ES-I3 (cell line): ENCODE data around the gene SLC2A6.

Experiments
- H3K36me3 ChIP-seq: 2 replicates; pipeline ENCODE4 v1.6.1; 2013; ENCODE audit warnings: mild to moderate bottlenecking, low read length, control low read depth, moderate library complexity; ENCODE audit not compliant: insufficient read depth
- H3K4me1 ChIP-seq: 2 replicates; pipeline ENCODE4 v1.6.1; 2013; ENCODE audit warnings: mild to moderate bottlenecking, control low read depth, low read length; ENCODE audit not compliant: insufficient read depth
- H3K9ac ChIP-seq: 2 replicates; pipeline ENCODE4 v1.6.1; 2013; ENCODE audit warnings: low read depth, mild to moderate bottlenecking, low read length, moderate library complexity
- H3K9me3 ChIP-seq: 2 replicates; pipeline ENCODE4 v1.6.1; 2013; ENCODE audit warnings: mild to moderate bottlenecking, low read length, moderate library complexity; ENCODE audit not compliant: control insufficient read depth, insufficient read depth

SLC2A6 gene

DNA sequence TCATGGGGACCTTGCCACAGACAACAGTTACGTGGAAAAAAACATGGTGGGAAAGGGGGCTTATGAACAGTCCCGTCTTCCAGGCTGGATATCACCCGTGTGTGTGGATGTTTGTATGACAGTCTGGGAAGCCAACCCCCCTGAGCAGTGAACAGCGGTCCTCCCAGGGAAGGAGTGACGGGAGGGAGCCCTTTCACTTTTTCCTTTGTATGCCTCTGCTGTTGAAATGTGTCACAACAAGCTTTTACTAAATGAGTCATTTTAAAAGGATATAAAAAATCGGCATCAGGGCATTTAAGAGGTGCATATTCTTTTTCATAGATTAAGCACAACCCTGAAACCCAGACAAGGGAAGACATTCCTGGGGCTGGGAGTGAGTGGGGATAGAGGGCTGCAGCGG lies 40.8 kb upstream of the SLC2A6 start:
- no peaks in the 10 kb centered on the region for H3K4me1 ChIP-seq
- no peaks in the 10 kb centered on the region for H3K36me3 ChIP-seq
- no peaks in the 10 kb centered on the region for H3K9me3 ChIP-seq
- no peak overlapping the region for H3K9ac ChIP-seq

DNA sequence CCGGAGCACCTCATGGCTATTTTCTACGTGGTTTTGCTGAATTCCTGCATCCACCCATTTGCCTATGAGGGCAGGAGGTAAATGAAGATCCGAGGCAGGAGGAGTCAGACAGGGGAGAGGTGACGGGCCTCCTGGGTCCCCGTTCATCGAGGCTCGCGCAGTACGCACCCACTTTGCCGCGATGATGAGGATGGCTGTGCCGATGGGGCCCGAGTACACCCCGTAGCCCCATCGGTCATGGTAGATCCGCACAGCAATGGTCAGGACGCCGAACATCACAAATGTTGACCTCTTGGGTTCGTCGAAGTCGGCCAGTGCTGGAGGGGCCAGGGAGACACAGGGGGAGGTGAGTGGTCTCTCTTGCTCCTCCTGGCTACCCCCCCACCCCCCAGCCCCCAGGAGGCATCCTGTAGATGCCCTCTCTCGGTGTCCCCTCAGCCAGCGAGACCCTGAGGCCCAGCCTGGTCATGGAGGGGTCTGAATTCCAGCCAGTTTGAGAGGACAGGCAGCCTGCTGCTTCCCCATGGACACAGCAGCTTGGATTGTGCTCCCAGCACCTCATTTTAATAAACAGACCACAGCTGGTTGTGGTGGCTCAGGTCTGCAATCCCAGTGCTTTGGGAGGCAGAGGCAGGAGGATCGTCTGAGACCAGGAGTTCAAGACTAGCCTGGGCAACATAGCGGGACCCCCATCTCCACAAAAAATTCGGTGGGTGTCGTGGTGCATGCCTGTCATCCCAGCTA lies 40.0 kb upstream of the SLC2A6 start:
- Histone ChIP-seq H3K9ac (no peak overlapping the region), H3K4me1 (no peaks in the 10 kb centered on the region), H3K9me3 (no peaks in the 10 kb centered on the region), H3K36me3 (no peaks in the 10 kb centered on the region)

DNA sequence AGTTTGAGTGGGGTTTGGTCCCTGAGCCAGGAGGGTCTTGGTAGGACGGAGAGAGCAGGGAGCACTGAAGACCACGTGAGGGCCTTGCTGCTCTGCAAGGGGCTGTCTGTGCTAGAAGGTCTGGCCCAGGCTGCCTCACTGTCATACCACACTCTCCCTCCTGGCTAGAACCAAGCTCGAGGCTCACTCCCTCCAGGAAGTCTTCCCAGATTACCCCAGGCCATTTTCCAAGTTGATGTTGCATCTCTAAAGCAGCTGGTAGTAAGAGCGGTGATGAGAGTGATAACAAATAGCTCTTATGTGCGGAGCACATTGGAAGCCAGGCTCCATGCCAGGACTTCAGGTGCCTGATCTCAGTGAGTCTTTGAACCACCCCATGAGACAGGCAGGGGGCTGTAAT lies 39.3 kb upstream of the SLC2A6 start:
- H3K4me1 ChIP-seq: no peaks in the 10 kb centered on the region

DNA sequence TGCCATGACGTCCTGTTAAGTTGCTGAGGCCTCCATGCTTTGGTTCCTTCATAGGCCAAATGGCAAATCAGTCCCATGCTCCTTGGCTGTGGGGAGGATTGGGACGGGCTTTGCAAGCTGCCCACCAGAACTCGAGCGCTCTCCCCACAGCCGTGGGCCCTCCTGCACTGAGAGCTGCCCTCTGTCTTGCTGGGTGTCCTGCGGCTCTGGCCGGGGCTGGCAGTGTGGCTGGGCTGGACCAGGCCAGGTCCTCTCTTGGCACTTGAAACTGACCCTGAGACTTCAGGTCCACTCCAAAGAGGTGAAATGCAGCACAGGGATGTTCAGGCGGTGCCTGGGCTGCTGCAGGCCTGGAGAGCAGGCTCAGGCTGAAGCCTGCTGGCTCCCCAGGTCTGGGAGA lies 38.8 kb upstream of the SLC2A6 start:
- H3K9ac ChIP-seq: no peak overlapping the region

More for the DNA sequence above, 39.3 kb upstream of the SLC2A6 start:
- no peak overlapping the region for H3K9ac ChIP-seq
- no peaks in the 10 kb centered on the region for H3K36me3 ChIP-seq
- no peaks in the 10 kb centered on the region for H3K9me3 ChIP-seq

DNA sequence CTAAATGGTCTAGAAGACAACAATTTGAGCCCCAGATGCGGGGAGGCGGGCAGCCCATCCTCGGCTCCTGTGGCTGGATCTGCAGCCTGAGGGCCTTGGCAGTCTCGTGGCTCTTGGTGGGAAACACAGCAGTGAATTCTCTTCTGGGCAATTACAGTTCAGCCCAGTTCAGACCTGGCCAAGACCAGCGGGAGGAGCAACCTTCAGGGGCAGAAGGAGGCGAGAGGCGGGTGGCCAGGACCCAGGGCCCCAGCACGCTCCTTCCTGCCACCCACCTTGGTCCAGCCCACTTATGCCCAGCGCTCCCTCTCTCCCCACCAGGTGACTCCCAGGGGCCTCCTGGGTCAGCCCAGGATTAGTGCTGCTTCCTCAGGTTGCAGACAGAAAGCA lies 38.1 kb upstream of the SLC2A6 start:
- no peaks in the 10 kb centered on the region for H3K4me1 ChIP-seq
- H3K36me3 ChIP-seq: no peaks in the 10 kb centered on the region
- no peaks in the 10 kb centered on the region for H3K9me3 ChIP-seq
- H3K9ac ChIP-seq: no peak overlapping the region

More for the DNA sequence above, 38.8 kb upstream of the SLC2A6 start:
- Histone ChIP-seq H3K4me1 (no peaks in the 10 kb centered on the region), H3K9me3 (no peaks in the 10 kb centered on the region), H3K36me3 (no peaks in the 10 kb centered on the region)

DNA sequence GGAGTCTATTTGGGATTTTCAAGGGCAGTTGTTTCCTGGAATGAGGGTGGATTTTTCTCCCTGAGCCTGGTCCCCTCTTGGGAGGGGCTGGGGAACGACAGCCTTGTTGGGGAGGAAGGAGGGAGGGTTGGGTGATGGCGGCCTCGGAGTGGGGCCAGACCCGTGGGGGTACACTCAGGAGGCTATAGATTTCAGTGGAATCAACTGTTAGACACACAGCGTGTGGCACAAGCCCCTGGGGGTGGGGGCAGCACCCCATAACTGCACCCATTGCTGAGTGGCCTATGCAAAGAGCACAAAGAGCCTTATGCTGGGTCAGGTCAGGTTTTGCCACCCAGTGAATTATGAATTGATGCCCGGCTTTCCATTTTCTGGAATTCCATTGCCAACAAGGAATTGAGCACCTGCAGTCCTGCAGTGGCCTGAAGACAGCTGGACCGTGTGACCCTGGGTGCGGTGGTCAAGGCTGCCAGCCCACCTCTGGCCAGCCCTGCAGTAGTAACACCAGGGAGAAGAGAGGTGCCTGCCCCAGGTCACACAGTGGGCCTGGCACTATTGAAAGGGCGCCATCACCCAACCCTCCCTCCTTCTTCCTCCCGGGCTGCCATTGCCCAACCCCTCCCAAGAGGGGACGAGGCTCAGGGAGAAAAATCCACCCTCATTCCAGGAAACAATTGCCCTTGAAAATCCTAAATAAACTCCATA lies 37.5 kb upstream of the SLC2A6 start:
- no peaks in the 10 kb centered on the region for H3K36me3 ChIP-seq
- H3K9ac ChIP-seq: no peak overlapping the region
- no peaks in the 10 kb centered on the region for H3K4me1 ChIP-seq
- H3K9me3 ChIP-seq: no peaks in the 10 kb centered on the region

DNA sequence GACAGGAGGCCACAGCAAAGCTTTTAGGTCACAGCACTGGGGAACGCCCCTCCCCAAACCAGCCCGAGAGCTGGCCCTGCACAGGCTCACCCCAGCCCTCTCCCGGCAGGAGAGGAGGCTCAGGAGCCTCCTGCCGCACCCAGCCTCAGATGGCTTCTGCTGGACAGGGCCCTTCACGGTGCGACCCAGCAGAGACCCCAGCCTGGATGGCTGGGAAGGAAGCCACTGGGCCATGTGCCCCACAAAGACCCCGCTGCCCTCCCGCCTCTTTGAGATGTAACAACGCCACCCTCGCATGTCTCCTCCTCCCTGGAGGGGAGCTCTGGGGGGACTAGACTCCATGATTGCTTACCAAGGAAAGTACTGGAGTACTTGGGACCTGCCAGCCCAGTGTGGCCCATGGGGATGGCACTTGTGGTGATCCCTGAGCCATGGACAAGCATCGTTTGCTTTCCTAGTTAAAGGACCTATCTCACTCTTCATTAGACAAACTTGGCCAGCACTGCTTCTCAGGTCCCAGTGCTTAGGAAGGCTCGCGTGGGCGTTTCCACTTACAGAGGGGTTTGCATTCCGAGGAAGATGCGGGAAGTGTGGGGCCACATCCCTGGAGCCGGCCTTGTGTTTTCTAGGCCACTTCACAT lies 36.8 kb upstream of the SLC2A6 start:
- no peaks in the 10 kb centered on the region for H3K9me3 ChIP-seq
- no peaks in the 10 kb centered on the region for H3K4me1 ChIP-seq
- H3K9ac ChIP-seq: no peak overlapping the region

DNA sequence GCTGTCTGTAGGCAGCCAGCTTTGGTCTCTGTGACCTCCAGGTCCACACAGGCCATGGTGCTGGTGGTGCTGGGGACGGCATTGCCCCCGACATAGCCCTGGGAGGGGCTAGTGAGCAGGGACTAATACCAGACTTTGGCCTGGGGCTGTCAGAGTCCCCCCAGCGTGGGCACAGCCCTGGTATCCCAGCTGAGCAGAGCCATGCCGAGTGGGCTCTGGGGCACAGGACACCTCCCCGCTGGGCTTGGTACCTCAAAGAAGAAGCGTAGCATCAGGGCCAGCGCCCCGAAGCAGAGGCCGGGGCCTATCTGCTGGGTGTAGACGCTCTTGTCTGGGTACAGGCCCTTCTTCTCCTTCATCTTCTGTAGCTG lies 36.3 kb upstream of the SLC2A6 start:
- no peaks in the 10 kb centered on the region for H3K4me1 ChIP-seq
- H3K9me3 ChIP-seq: no peaks in the 10 kb centered on the region
- no peak overlapping the region for H3K9ac ChIP-seq
- H3K36me3 ChIP-seq: no peaks in the 10 kb centered on the region

More for the DNA sequence above, 36.8 kb upstream of the SLC2A6 start:
- no peaks in the 10 kb centered on the region for H3K36me3 ChIP-seq

DNA sequence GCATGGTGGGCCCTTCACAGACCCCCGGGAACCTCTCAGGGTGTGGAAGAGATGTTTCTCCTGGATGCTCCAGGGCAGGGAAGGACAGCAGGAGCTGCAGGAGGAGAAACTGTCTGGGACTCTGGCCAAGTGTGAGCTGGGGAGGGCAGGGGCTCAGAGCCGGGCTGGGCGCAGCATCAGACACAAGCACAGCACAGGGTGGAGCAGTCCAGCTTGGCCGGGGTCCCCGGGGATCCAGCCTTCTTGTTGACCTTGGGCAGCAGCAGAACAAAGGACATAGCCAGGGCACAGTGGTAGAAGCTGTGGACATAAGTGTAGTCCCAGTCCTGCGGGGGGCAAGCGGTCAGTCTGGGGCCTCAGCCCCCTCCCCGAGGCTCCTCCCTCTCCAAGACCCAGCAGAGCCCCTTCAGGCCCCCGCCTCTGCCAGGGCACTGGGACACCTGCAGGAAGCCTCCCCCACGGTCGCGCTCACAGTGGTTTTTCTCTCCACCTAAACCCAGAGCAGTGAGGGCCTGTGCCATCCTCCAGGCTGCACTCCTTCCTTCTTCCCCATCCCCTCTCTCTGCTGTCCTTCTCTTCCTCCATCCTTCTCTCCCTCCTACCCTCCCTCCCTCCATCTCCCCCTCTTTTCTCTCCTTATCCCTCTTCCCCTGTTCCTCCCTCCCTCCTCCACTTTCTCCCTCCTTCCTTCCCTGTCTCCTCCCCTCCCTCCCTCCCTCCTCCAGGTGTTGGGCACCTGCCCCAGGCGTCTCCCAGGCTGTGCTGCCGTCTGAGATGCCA lies 35.8 kb upstream of the SLC2A6 start:
- H3K36me3 ChIP-seq: no peaks in the 10 kb centered on the region
- H3K4me1 ChIP-seq: peaks cover 4% of the 10 kb centered on the region; the same call in 1 of the 2 replicates
- no peak overlapping the region for H3K9ac ChIP-seq
- H3K9me3 ChIP-seq: no peaks in the 10 kb centered on the region

DNA sequence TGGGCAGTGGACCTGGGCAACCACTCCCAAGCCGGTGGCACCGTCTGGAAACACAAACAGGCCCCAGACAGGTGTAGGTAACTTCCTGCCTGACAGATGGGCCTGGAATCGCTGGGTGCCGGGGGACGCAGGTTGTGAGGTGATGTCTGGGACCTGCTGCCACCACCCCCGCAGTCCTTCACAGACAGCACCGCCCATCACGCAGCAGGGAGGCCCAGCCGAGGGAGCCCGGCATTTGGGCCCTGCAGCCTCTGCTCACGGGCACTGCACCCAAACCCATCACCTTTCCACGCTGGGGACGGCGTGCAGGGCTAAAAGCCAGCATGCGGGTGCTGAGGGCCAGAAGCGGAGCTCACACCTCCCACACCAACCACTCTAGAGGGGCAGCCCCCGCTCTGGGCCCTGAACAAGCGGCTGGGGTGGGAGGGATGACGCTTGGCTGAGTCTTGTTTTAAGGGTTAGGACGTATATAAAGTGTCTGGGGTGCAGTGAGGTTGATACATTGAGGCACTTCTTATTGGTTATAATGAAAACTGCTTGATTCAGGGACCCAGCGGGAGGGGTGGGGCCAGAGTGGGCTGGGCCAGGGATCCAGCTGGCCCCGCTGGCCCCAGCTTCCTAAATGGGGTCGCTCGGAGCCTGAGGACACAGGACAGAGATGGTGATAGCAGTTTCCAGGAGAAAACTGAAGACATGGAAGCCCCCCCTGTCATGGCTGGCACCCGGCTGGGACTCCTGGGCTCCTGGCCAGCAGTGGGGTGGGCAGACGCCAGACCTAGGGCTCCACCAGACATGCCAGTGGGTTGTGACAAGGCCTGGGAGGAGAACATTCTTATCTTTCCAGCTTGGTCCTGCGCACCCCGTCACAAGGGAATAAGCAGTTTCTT lies 34.6 kb upstream of the SLC2A6 start:
- Histone ChIP-seq H3K4me1 (peaks cover 12% of the 10 kb centered on the region), H3K9ac (no peak overlapping the region), H3K9me3 (no peaks in the 10 kb centered on the region), H3K36me3 (no peaks in the 10 kb centered on the region)

DNA sequence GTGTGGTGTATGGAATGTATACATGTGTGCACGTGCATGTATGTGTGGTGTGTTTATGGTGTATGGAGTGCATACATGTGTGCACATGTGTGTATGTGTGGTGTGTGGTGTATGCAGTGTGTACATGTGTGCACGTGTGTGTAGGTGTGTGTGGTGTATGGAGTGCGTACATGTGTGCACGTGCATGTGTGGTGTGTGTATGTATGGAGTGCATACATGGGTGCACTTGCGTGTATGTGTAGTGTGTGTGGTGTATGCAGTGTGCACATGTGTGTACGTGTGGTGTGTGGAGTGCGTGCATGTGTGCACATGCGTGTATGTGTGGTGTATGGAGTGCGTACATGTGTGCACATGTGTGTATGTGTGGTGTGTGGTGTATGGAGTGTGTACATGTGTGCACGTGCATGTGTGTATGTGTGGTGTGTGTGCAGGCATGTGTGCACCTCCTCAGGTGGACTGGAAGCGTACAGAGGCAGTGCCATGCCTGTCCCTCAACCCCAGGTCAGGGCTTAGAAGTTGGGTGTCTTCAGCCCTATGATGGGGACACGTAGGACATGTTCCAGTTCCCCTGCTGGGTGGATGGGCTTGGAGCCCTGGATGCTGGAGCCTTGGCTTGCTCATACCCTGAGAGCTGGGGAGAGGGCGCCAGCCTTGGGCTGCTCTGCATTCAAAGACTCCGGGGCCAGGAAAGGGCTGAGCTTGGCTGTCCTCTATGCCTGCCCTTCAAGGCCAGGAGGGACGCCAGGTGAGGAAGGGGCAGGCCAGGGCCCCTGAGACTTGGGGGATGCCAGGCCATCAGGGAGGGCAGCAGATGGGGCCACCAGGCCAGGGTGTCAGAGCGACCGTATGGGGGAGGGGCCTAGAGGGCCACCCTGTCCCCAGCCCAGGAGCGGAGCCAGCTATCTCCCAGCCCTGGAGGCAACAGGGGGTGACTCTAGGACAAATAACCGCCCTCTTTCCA lies 33.6 kb upstream of the SLC2A6 start:
- no peaks in the 10 kb centered on the region for H3K36me3 ChIP-seq
- peaks cover 12% of the 10 kb centered on the region for H3K4me1 ChIP-seq
- no peaks in the 10 kb centered on the region for H3K9me3 ChIP-seq
- H3K9ac ChIP-seq: no peak overlapping the region

DNA sequence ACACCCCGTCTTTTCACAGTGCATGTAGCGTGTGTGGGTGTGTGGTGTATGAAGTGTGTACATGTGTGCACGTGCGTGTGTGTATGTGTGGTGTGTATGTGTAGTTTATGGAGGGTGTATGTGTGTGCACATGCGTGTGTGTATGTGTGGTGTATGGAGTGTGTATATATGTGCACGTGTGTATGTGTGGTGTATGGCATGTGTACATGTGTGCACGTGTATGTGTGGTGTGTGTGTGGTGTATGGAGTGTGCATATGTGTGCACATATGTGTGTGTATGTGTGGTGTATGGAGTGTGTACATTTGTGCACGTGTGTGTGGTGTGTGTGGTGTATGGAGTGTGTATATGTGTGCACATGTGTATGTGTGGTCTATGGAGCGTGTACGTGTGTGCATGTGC lies 32.7 kb upstream of the SLC2A6 start:
- Histone ChIP-seq H3K4me1 (peaks cover 12% of the 10 kb centered on the region), H3K9ac (no peak overlapping the region), H3K36me3 (no peaks in the 10 kb centered on the region), H3K9me3 (no peaks in the 10 kb centered on the region)
